K562 (cell line): ENCODE measurements around the gene PTCRA. TPM values are rescaled to one million over a fixed set of nuclear protein-coding genes. Genes with fewer than 3 reads are reported as not detected.
A peak's percentile ranks its signal among the peaks of the same experiment; 100 is the strongest.

ENCODE experiments used
- ATF7 ChIP-seq: fragments of 450-650 bp; IDR thresholded peaks from 2 replicates; pipeline ENCODE4 v1.7.1; 2014; ENCODE audit warnings: mild to moderate bottlenecking, moderate library complexity
- CBFB ChIP-seq: sonication (generic); formaldehyde crosslinking; IDR thresholded peaks from 2 replicates; pipeline ENCODE4 v1.4.0; 2020; ENCODE audit warnings: mild to moderate bottlenecking, missing genetic modification reagents
- CHD1 ChIP-seq: fragments of 200-600 bp; sonication (generic); IDR thresholded peaks from one replicate; pipeline ENCODE4 v1.6.1; 2012; ENCODE audit warnings: mild to moderate bottlenecking, moderate library complexity, low read length, inconsistent platforms
- DMBX1 ChIP-seq: fragments of 250-450 bp; sonication (Bioruptor Pico); IDR thresholded peaks from 2 replicates; pipeline ENCODE4 v1.8.0; 2022; ENCODE audit warnings: inconsistent platforms, mild to moderate bottlenecking, moderate library complexity, borderline replicate concordance
- ESRRB ChIP-seq: fragments of 250-450 bp; sonication (Bioruptor Pico); IDR thresholded peaks from 2 replicates; pipeline ENCODE4 v1.5.0; 2020; ENCODE audit warnings: mild to moderate bottlenecking, moderate library complexity, borderline replicate concordance
- GTF2F1 ChIP-seq: IDR thresholded peaks from 2 replicates; pipeline ENCODE4 v1.6.1; 2011; ENCODE audit warnings: low read depth, low read length, improper control_type of control experiment
- HDAC8 ChIP-seq: fragments of 450-650 bp; IDR thresholded peaks from 2 replicates; pipeline ENCODE4 v1.6.1; 2016; ENCODE audit warnings: mild to moderate bottlenecking, missing genetic modification characterization, moderate library complexity, missing compliant biosample characterization
- HMGN3 ChIP-seq: IDR thresholded peaks from 2 replicates; pipeline ENCODE4 v1.6.1; 2011; ENCODE audit warnings: borderline replicate concordance, low read depth, mild to moderate bottlenecking, mixed read lengths, low read length; ENCODE audit not compliant: insufficient read length; ENCODE audit errors: extremely low read depth
- KAT8 ChIP-seq: fragments of 450-650 bp; IDR thresholded peaks from 2 replicates; pipeline ENCODE4 v1.6.1; 2016; ENCODE audit warnings: low read depth, mild to moderate bottlenecking
- KDM2B ChIP-seq: fragments of 250-450 bp; sonication (Bioruptor Pico); IDR thresholded peaks from 2 replicates; pipeline ENCODE4 v1.8.0; 2021; ENCODE audit warnings: mild to moderate bottlenecking, moderate library complexity
- NFATC3 ChIP-seq: fragments of 450-650 bp; IDR thresholded peaks from 2 replicates; pipeline ENCODE4 v1.6.1; 2017; ENCODE audit warnings: mild to moderate bottlenecking
- PCBP2 ChIP-seq: fragments of 200-400 bp; formaldehyde crosslinking; IDR thresholded peaks from 2 replicates; pipeline ENCODE4 v1.6.1; 2018; ENCODE audit warnings: low read length, low read depth, mild to moderate bottlenecking, moderate library complexity; ENCODE audit not compliant: poor library complexity, severe bottlenecking
- RBM34 ChIP-seq: fragments of 200-400 bp; formaldehyde crosslinking; IDR thresholded peaks from 2 replicates; pipeline ENCODE4 v1.6.1; 2018; ENCODE audit warnings: low read length, borderline replicate concordance; ENCODE audit not compliant: insufficient read depth
- SNAPC5 ChIP-seq: fragments of 250-450 bp; sonication (Bioruptor Pico); IDR thresholded peaks from 2 replicates; pipeline ENCODE4 v1.8.0; 2021; ENCODE audit warnings: moderate library complexity, mild to moderate bottlenecking, inconsistent platforms
- STAT6 ChIP-seq: sonication (generic); formaldehyde crosslinking; IDR thresholded peaks from 2 replicates; pipeline ENCODE4 v1.8.1; 2023; ENCODE audit warnings: mild to moderate bottlenecking, missing genetic modification reagents
- TBP ChIP-seq: optimal IDR thresholded peaks from 2 replicates; pipeline ENCODE3; 2011; ENCODE audit warnings: low read depth, low read length, improper control_type of control experiment
- XRCC5 ChIP-seq: fragments of 200-400 bp; formaldehyde crosslinking; IDR thresholded peaks from 2 replicates; pipeline ENCODE4 v1.6.1; 2017; ENCODE audit warnings: low read depth, mild to moderate bottlenecking, low read length
- ZBTB26 ChIP-seq: fragments of 450-650 bp; formaldehyde crosslinking; IDR thresholded peaks from 2 replicates; pipeline ENCODE4 v1.4.0; 2022; ENCODE audit warnings: missing genetic modification characterization
- ZBTB34 ChIP-seq: fragments of 250-450 bp; sonication (Bioruptor Pico); IDR thresholded peaks from 2 replicates; pipeline ENCODE4 v1.8.0; 2021; ENCODE audit warnings: mild to moderate bottlenecking, moderate library complexity
- ZFP30 ChIP-seq: fragments of 250-450 bp; sonication (Bioruptor Pico); IDR thresholded peaks from 2 replicates; pipeline ENCODE4 v1.8.0; 2022; ENCODE audit warnings: moderate library complexity, mild to moderate bottlenecking, inconsistent platforms, borderline replicate concordance
- ZNF239 ChIP-seq: fragments of 250-450 bp; sonication (Bioruptor Pico); IDR thresholded peaks from 2 replicates; pipeline ENCODE4 v1.4.0; 2020; ENCODE audit warnings: mild to moderate bottlenecking
- ZNF431 ChIP-seq: sonication (generic); formaldehyde crosslinking; IDR thresholded peaks from 2 replicates; pipeline ENCODE4 v1.8.0; 2022; ENCODE audit warnings: mild to moderate bottlenecking, missing genetic modification reagents
- ZNF695 ChIP-seq: fragments of 450-650 bp; formaldehyde crosslinking; IDR thresholded peaks from 2 replicates; pipeline ENCODE4 v1.4.0; 2020; ENCODE audit warnings: mild to moderate bottlenecking, moderate library complexity
- polyA plus RNA-seq, 8 experiments: library from polyadenylated mRNA; depleted of rRNA in 4 of 8; stranded (reverse) in 5 of 8; unstranded in 3 of 8; fragments of >200 nt; fragmentation: Nextera tagmentation in 2 of 8; fragmentation: Illumina TruSeq in 1 of 8; extraction: Ambion mirVana in 2 of 8; extraction: Trizol in 1 of 8; gene quantifications; 2 replicates each; pipeline versions ENCODE4 v1.2.1 to v1.2.3, GENCODE V29; 2011 to 2014; ENCODE audit warnings: inconsistent platforms in 1 of 8, missing spikeins in 1 of 8
- total RNA-seq, 7 experiments: library from RNA; depleted of rRNA in 6 of 7; stranded (reverse); fragments of >200 nt in 6 of 7; fragmentation: Illumina TruSeq in 2 of 7; extraction: Trizol in 2 of 7; gene quantifications; 2 replicates each; pipeline versions ENCODE4 v1.2.1 to v1.2.3, GENCODE V29; 2011 to 2021; ENCODE audit warnings: low replicate concordance in 1 of 7

The PTCRA gene
- total and polyA plus RNA-seq, 9 of the 15 experiments (the other 6 are each of a cell fraction or from before 2014, with no cell fraction given) = 0.21 TPM; not detected in 8

DNA sequence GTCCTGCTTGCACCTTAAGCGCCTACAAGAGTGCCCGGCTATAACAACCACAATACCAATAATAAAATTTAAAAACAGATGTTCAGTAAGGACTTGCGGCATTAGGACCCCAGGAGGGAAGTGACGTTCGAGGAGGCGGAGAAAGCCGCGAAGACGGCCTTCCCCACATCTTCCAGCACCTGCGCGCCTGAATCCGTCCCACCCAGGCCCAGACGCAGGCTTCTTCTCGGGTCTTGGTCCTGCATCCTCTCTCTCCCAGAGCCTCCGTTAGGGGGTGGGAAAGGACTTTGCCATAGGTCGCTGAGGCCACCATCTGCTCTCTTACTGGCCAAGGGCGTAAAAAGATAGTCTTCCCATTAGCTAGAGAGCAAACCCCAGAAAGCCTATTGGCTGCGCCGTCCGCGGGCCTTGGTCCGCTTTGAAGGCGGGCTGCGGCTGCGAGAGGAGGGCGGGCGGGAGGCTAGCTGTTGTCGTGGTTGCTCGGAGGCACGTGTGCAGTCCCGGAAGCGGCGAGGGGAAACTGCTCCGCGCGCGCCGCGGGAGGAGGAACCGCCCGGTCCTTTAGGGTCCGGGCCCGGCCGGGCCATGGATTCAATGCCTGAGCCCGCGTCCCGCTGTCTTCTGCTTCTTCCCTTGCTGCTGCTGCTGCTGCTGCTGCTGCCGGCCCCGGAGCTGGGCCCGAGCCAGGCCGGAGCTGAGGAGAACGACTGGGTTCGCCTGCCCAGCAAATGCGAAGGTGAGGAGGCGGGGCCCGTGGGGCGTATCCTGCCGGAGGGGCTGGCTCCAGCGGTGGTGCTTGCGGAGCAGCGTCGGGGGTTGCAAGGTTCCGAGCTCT, 13.3 kb downstream of the PTCRA start, which contains the start of gene CNPY3 (continued):
- TF ChIP-seq ZBTB34 (CRISPR knock-in tag) (no peak), XRCC5 (peak; percentile 40; the same call in 1 of the 2 replicates), ATF7 (peak; percentile 87), STAT6 (CRISPR knock-in tag) (peak; percentile 82; the same call in 1 of the 2 replicates), ZFP30 (CRISPR knock-in tag) (no peak), ZNF239 (CRISPR knock-in tag) (no peak), ZNF695 (CRISPR knock-in tag) (no peak), TBP (peak; percentile 74), KAT8 (no peak), ESRRB (CRISPR knock-in tag) (no peak), ZBTB26 (CRISPR knock-in tag) (no peak), DMBX1 (CRISPR knock-in tag) (no peak), KDM2B (CRISPR knock-in tag) (no peak), CBFB (0 out of 2 replicates have a peak, but pooled peaks have one; percentile 6), HDAC8 (0 out of 2 replicates have a peak, but pooled peaks have one; percentile 30), PCBP2 (no peak), SNAPC5 (no peak), HMGN3 (peak; percentile 61), GTF2F1 (no peak; the same call in 1 of the 2 replicates), NFATC3 (no peak), CHD1 (no peak), ZNF431 (CRISPR knock-in tag) (0 out of 2 replicates have a peak, but pooled peaks have one; percentile 57), RBM34 (no peak)
